ENCODE data around the gene THG1L.
A peak's percentile ranks its signal among the peaks of the same experiment; 100 is the strongest.
"Not testable (repeated sequence)": the region's sequence is repeated elsewhere in the genome, so short reads cannot be mapped to it uniquely, and the experiment has no call there.

THG1L gene

DNA sequence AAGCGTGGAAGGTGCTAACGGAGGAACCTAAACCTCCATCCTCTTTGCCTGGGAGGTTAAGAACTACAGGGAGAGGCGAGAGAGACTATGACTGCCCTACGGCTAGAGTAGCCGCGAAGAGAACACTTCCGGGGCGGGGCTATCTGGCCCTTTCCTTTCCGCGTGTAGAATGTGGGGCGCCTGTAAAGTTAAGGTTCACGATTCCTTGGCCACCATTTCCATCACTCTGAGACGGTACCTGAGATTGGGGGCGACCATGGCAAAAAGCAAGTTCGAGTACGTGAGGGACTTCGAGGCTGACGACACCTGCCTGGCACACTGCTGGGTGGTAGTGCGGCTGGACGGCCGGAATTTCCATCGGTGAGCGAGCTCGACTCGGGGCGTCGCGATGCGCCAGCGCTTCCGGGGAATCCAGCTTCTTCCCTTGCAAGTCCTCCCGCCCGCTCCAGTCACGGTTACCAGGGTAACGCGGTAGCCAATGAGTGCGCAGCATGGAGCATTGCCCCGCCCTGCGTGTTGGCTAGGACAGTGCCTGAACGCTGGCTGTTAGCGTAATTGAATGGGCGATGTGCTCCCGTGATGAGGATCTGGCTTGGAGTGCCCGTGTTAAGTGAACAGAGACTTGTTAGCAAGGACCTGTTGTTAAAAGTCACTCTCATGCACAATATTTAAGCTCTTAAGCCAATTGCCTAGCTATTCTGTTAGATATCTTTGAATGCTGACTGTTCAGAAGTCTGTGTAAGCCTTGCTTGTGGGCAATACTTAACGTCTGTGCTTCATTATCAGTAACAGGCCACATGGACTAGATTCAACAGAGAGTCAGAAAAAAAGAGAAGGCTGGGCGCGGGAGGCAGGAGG is at the start of gene THG1L:
Gene THG1L, plus strand, starts transcription at position 149 of the 858 bp plus-strand sequence. Its CDS starts 21 bp downstream, at position 170.
- peak within 1 kb of the TSS; percentile 81 for H3K27ac ChIP-seq
- TF ChIP-seq CTCF (conservative IDR thresholded peaks at IDR 0.05) (no peak), ZFX (IDR thresholded peaks at IDR 0.05) (no peak)

DNA sequence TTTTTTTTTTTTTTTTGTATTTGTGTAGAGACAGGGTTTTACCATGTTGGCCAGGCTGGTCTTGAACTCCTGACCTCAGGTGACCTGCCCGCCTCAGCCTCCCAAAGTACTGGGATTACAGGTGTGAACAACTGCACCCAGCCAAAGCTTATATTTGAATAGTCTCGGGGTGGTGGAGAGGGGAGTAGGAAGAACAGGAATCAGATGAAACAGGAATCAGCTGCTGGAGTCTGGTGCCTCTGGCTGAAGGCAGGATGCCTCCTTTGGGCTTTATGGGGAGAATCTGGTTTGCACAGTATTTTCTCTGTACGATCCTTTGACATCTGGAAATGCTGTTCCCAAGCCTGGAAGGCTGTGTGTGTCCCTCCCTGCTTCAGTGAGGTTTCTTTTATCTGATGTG is 49.0 kb upstream of the THG1L start:
- no peak overlapping the region for H3K27ac ChIP-seq
- TF ChIP-seq CTCF (conservative IDR thresholded peaks at IDR 0.05) (no peak), ZFX (IDR thresholded peaks at IDR 0.05) (no peak)

DNA sequence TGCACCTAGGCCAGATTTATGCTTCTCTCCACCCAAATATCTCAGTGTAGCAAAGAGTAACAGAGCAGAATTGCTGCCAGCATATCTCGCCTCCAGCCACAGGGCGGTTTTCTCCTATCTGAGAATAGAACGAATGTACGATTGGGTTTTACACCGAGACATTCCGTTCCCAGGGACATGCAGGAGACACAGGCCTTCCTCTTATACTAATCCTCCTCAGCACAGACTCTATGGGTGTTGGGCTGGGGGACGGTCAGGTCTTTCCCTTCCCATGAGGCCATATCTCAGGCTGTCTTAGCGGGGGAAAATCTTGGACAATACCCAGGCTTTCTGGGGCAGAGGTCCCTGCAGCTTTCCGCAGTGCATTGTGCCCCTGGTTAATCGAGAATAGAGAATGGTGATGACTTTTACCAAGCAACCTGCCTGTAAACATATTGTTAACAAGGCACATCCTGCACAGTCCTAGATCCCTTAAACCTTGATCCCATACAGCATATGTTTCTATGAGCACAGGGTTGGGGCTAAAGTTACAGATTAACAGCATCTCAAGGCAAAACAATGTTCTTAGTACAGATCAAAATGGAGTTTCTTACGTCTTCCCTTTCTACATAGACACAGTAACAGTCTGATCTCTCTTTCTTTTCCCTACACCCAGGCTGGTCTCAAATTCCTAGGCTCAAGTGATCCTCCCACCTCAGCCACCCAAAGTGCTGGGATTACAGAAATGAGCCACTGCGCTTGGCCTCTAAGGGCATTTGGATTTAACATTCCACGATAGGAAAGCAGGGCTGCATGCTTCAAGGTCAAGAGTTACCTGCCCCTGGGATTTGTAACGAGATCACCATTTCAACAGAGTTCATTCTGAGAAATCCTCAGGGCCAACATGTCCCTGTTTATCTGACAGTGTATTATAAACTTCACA is 44.7 kb upstream of the THG1L start:
- H3K27ac ChIP-seq = not testable (repeated sequence)

GRCh38 chr5:157687198-157687554 is 44.0 kb upstream of the THG1L start:
- H3K27ac ChIP-seq = no peak overlapping the region
- TF ChIP-seq ZFX (IDR thresholded peaks at IDR 0.05) (no peak), CTCF (conservative IDR thresholded peaks at IDR 0.05) (no peak)

DNA sequence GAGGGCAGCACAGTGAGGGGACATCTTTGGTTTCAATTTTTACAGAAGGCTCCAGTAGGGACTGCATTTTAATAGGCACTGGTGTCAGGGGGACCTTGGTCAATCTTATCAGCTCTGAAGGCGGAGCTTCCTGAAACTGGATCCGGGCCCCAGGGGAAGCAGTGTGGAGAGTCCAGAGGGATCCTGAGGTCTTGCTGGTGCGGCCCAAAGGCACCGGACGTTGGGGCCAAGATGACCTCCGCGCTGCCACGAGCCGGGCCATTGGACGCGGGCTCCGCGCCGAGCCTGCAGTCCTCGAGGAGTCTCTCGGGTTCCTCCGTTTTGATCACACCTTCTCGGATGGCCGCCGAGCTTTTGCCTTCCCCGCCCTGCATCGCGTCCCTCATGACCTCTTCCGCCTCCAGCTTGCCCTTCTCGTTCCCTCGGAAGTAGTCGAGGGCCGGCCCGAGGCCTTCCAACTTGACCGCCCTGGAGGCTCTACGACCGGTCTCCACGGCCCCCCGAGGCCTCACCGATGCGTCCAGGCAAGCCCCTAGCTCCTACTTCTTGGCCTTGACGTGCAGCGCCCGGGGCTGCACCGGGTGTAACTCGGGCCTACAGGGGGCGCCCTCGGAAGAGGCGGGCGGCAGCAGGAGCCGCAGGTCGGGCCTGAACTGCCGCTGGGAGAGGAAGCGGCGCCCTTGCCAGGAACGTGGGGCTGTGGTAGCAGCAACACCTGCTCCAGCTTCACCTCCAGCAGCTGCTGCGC is 41.1 kb upstream of the THG1L start:
- no peak for TF ChIP-seq ZFX (IDR thresholded peaks at IDR 0.05)
- TF ChIP-seq CTCF (conservative IDR thresholded peaks at IDR 0.05) = no peak; the same call in 1 of the 2 replicates
- no peak overlapping the region for H3K27ac ChIP-seq

GRCh38 chr5:157690690-157691433 is 40.4 kb upstream of the THG1L start:
- TF ChIP-seq ZFX (IDR thresholded peaks at IDR 0.05) = no peak

GRCh38 chr5:157693816-157694215 is 37.4 kb upstream of the THG1L start:
- H3K27ac ChIP-seq = not testable (repeated sequence)

More at GRCh38 chr5:157690690-157691433, 40.4 kb upstream of the THG1L start:
- no peak overlapping the region for H3K27ac ChIP-seq

- H3K27ac ChIP-seq = not testable (repeated sequence)
Measured at GRCh38 chr5:157696154-157696553, 35.1 kb upstream of the THG1L start.

DNA sequence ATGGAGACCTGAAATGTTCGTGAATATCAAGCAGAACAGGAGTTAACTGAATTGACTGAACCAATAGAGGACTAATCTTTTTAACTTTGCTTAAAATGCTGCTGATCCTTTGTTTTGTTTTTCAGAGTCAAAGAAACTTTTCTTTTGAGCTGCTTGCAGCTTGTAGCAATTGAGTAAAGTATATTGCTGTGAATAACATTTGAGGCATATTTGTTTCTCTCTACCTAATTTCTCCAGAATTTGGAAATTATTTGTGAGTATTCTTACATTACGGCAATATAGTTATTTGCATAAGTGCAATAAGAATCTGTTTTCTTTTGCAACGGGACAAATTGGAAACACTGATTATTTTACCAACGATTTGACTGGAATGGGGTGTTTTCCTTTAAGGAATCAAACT is 32.5 kb upstream of the THG1L start:
- H3K27ac ChIP-seq = not testable (repeated sequence)
